Loucy (cell line): ENCODE measurements around the gene FXYD2.

Experiments
- CTCF ChIP-seq: fragments of 200-600 bp; sonication (generic); conservative IDR thresholded peaks from 2 replicates; pipeline ENCODE4 v1.5.1; 2014; ENCODE audit warnings: mild to moderate bottlenecking, antibody characterized with exemption, low read length
- EZH2phosphoT487 ChIP-seq: fragments of 200-600 bp; IDR thresholded peaks from 2 replicates; pipeline ENCODE4 v1.6.1; 2018; ENCODE audit warnings: antibody characterized with exemption, mild to moderate bottlenecking, moderate library complexity, borderline replicate concordance

- no peak for TF ChIP-seq EZH2phosphoT487
- TF ChIP-seq CTCF: no peak
These were observed 6.3 kb upstream of the FXYD2 start for GRCh38 chr11:117830674-117831351.
